ENCODE data around the gene TSC22D3. TPM values are rescaled to one million over a fixed set of nuclear protein-coding genes. Genes with fewer than 3 reads are reported as not detected.
A peak's percentile ranks its signal among the peaks of the same experiment; 100 is the strongest.

The TSC22D3 gene
- total and polyA plus RNA-seq, 12 donors: 26.3 to 153 (median 36.9) TPM

- intact Hi-C loops (cut with DNase I): loop anchor here in 5 of 10 donors (5.0 to 10.0 kb wide), 5 partner anchors 39 to 54 kb away; partner anchors contain the start of genes NCBP2L (in 2 of the 5) and TSC22D3 (in 2 of the 5)
- peak overlapping the region; percentile 4 to 82 (median 74) for H3K27ac ChIP-seq
- H3K27me3 ChIP-seq: peaks cover 0 to 18% (median 0%) of the 10 kb centered on the region in 7 donors
- 55 to 70% methylated on average over 4 of the region's 4 CpGs for WGBS, 2 donors
- H3K4me1 ChIP-seq: peaks cover 10 to 90% (median 57%) of the 10 kb centered on the region in 9 donors
- no peaks in the 10 kb centered on the region for H3K36me3 ChIP-seq
- DNase-seq (no peak), ATAC-seq (peak in 6 of 8 donors; percentile 42 to 71 (median 59))
- no peak overlapping the region for H3K4me3 ChIP-seq
- peak in 2 of 9 donors; percentile 22 to 28 for TF ChIP-seq CTCF (IDR thresholded peaks at IDR 0.05)
- H3K9me3 ChIP-seq: no peaks in the 10 kb centered on the region
Measured at GRCh38 chrX:107728371-107729099, 47.1 kb downstream of the TSC22D3 start.

- TF ChIP-seq CTCF (IDR thresholded peaks at IDR 0.05): no peak
- intact Hi-C loops (cut with DNase I): loop anchor here in 5 of 10 donors (5.0 to 10.0 kb wide), 5 partner anchors 40 to 52 kb away; partner anchors contain the start of genes NCBP2L (in 2 of the 5) and TSC22D3 (in 2 of the 5)
- H3K27ac ChIP-seq: peak overlapping the region in 5 of 10 donors; percentile 19 to 82 (median 22)
- no peaks in the 10 kb centered on the region for H3K9me3 ChIP-seq
- ATAC-seq (no peak), DNase-seq (no peak)
- 40 to 53% methylated on average over 9 of the region's 9 CpGs for WGBS, 2 donors
- no peaks in the 10 kb centered on the region for H3K36me3 ChIP-seq
- H3K4me3 ChIP-seq: no peak overlapping the region
- peaks cover 0 to 18% (median 0%) of the 10 kb centered on the region in 7 donors for H3K27me3 ChIP-seq
- H3K4me1 ChIP-seq: peaks cover 10 to 88% (median 45%) of the 10 kb centered on the region in 9 donors
Measured at GRCh38 chrX:107726816-107727534, 48.6 kb downstream of the TSC22D3 start.

DNA sequence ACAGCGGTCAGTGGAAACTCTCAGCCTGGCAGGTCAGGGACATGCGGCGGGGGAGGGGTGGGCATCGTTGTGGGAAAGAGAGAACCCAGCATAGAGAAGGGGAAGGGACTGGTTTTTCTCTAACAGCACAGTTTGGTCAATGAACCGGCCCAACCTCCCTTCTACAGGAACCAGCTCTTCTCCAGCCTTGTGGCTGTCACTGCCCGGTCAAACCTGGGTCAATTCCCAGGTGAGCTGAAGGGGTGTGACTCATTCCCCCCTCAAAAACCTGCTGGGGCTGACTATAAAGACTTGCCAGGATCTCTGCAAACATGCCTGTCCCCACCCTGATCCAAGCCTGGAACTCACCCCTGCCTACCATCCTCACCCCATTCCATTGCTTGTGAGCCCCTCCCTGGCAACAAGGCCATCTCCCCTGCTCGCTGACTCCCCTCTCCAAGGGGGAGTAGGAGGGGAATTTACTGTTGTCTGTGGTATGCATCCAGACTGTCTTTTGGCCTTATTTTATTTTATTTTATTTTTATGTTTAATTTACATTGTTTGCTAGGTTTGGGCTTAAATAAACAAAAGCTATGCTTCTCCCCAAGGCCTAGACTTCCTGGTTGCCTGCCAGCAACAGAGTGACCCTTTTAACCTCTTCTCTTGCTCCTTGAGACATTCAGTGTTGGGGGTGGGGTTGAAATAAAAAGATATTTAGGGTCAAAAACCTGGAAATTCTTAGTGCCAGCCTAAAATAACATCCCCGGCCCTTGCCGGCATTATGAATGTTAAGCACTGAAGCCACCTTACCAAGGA, 49.6 kb downstream of the TSC22D3 start:
- intact Hi-C loops (cut with DNase I): loop anchor here in 5 of 10 donors (5.0 to 10.0 kb wide), 5 partner anchors 41 to 51 kb away; partner anchors contain the start of genes NCBP2L (in 2 of the 5) and TSC22D3 (in 2 of the 5)
- Histone ChIP-seq H3K9me3 (no peaks in the 10 kb centered on the region), H3K27ac (peak overlapping the region in 3 of 10 donors; percentile 4 to 22 (median 19)), H3K27me3 (peaks cover 0 to 18% (median 0%) of the 10 kb centered on the region in 7 donors), H3K4me3 (no peak overlapping the region), H3K4me1 (peaks cover 8 to 88% (median 45%) of the 10 kb centered on the region in 9 donors), H3K36me3 (no peaks in the 10 kb centered on the region)
- no peak for DNase-seq
- no peak for TF ChIP-seq CTCF (IDR thresholded peaks at IDR 0.05)
- 69 to 85% methylated on average over 9 of the region's 9 CpGs for WGBS, 2 donors
- no peak for ATAC-seq

All from heart right ventricle (tissue), 16 donors.